IPS DF 6.9 (cell line): ENCODE results near the gene MAP7D1.

ENCODE experiments used
- DNase-seq: peaks from one replicate; pipeline ENCODE4 v3.0.0-alpha.2; 2013; ENCODE audit warnings: low read depth, low spot score
- H3K27ac ChIP-seq: one replicate; pipeline ENCODE4 v1.5.1; 2013; ENCODE audit warnings: low read length, control low read depth
- H3K27me3 ChIP-seq: 2 replicates; pipeline ENCODE4 v1.6.1; 2013; ENCODE audit warnings: mild to moderate bottlenecking, low read length; ENCODE audit not compliant: control insufficient read depth, insufficient read depth
- H3K36me3 ChIP-seq: 2 replicates; pipeline ENCODE4 v1.6.1; 2013; ENCODE audit warnings: low read length; ENCODE audit not compliant: control insufficient read depth, insufficient read depth
- H3K4me1 ChIP-seq: 2 replicates; pipeline ENCODE4 v1.6.1; 2013; ENCODE audit warnings: low read length; ENCODE audit not compliant: control insufficient read depth, insufficient read depth
- H3K4me3 ChIP-seq: 2 replicates; pipeline ENCODE4 v1.5.1; 2013; ENCODE audit warnings: mild to moderate bottlenecking, low read length
- H3K9me3 ChIP-seq: 2 replicates; pipeline ENCODE4 v1.6.1; 2013; ENCODE audit warnings: low read length, inconsistent platforms; ENCODE audit not compliant: control insufficient read depth, insufficient read depth
- WGBS: extraction: QIAGEN DNeasy Blood & Tissue Kit; methylation state at CpG from one replicate; pipeline ENCODE4 v1.1.7; 2013; ENCODE audit warnings: mixed read lengths, missing lambda C conversion rate; ENCODE audit not compliant: insufficient read length, insufficient coverage; 5-methylcytosine and 5-hydroxymethylcytosine counted together

The MAP7D1 gene

DNA sequence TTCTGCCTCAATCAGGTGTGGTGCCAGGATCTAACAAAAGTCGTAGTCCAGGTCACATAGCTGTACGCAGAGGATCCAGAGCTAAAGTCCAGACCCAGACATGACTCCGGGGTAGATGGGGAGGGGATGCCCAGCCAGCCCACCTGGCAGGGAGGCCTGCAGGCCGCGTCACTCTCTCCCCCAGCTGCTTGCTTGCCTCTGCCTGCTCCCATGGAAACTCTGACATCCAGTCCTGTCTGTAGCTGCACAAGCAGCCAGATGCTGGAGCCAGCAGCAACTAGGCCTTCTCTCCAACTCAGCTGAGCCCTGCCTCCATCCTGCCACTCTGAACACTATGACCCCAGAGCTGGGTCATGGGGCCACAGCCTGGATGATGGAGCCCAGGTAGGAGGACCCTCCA, 39.1 kb upstream of the MAP7D1 start:
- no peak overlapping the region for H3K27ac ChIP-seq
- no peaks in the 10 kb centered on the region; the same call in 1 of the 2 replicates for H3K4me1 ChIP-seq
- no peaks in the 10 kb centered on the region for H3K27me3 ChIP-seq
- H3K9me3 ChIP-seq: no peaks in the 10 kb centered on the region
- no peaks in the 10 kb centered on the region for H3K36me3 ChIP-seq
- H3K4me3 ChIP-seq: no peak overlapping the region
- WGBS: no CpG with 5 or more reads among the region's 5 CpGs
- no peak for DNase-seq

DNA sequence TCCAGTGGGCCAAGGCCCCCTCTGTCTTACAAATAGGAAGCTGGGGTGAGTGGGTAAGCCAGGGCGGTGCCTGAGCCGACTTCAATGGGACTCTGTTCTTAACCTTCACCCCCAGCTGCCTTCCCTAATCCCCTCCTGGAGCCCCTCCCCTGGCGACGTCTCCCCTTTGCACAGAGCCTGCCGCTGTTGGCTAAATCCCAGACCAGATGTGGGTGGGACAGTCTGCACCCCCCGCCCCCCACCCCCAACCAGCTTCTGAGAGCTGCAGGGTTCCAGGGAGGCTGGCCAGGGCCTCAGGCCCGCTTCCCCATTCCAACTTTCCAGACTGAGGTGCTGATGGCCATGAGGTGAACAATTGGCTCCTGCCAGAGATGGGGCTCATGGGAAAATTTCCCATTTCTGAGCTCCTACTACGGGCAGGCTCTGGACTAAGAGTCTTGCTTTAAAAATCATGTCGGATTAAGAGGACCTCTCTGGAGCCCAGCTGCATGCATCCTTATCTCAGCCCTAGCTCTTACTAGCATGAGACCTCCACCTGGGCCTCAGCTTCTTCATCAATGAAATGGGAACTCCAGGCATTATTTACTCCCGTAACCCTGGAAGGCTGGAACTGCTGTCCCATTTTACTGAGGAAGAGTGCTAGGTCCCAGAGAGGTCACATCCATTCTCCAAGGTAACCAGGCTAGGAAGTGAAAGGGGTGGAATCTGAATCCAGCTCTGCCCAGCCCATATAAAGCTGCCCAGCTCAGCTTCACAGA, 37.3 kb upstream of the MAP7D1 start:
- no peaks in the 10 kb centered on the region for H3K9me3 ChIP-seq
- H3K4me1 ChIP-seq: no peaks in the 10 kb centered on the region; the same call in 1 of the 2 replicates
- no peak overlapping the region for H3K27ac ChIP-seq
- H3K36me3 ChIP-seq: no peaks in the 10 kb centered on the region
- no peak overlapping the region for H3K4me3 ChIP-seq
- no CpG with 5 or more reads among the region's 10 CpGs for WGBS
- H3K27me3 ChIP-seq: peaks cover 3% of the 10 kb centered on the region; the same call in 1 of the 2 replicates
- DNase-seq: no peak

DNA sequence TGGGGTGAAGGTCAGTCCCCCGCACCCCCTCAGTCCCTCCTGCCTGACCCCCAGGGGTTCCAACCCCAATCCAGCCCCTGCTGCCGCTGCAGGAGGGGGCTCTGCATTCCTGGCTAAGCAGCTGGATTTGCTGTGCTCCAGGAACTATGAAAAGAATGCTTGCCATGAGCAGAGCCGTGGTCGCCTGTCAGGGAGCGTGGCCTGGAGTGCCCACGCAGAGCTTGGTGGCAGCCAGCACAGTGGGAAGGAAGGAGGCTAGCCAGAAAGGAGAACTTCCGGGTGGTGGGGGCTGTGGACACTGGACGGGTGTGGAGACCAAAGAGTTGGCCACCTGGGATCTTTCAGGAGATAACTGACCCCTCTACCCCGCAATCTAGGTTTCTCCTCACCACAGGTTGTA, 36.5 kb upstream of the MAP7D1 start:
- no CpG with 5 or more reads among the region's 9 CpGs for WGBS

DNA sequence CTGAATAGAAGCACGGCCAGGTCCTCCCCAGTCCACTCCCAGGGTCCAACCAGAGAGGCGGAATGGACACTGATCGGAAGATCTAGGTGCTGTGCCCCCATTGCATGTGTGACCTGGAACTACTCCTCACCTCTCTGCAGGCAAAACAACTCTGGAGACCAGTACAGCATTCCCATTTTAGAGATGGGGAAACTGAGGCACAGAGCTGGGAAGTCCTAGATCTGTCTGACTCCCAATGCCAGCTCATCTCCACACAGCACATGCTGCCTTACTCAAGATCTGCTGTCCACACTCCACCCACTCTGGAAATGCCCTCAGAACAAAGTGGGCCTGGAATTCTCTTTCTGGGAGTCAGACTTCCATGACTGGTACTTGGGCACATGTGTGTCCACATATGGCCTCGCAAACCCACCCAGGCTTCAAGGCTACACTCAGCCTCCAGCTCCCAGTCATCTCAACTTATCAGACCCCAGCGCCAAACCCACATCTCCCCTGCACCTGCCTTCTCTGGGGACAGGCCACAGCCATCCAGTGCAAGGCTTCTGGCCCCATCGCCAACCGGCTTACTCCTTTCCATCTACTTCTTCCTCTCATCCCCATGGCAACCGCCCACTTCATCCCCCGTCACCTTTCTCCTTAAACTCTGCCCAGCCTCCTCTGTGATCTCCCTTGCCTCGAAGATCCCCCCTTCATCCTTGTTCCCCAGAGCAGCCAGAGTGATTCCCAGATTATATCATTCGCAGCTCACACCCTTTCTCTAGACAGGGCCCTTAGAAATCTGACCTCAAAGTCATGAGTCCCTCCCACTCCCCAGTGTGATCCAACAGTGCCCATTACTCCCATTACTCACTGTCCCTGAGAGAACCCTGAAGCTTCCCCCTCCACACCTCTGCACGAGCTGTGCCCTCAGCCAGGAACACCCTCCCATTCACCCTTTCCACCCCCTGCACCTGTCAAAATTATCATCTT, 33.6 kb upstream of the MAP7D1 start:
- WGBS: 100% methylated on average over 2 of the region's 12 CpGs
- no peaks in the 10 kb centered on the region for H3K9me3 ChIP-seq
- no peak for DNase-seq
- H3K4me3 ChIP-seq: no peak overlapping the region
- H3K27ac ChIP-seq: no peak overlapping the region
- no peaks in the 10 kb centered on the region for H3K4me1 ChIP-seq
- H3K36me3 ChIP-seq: no peaks in the 10 kb centered on the region
- peaks cover 17% of the 10 kb centered on the region for H3K27me3 ChIP-seq

More for the DNA sequence above, 36.5 kb upstream of the MAP7D1 start:
- H3K4me3 ChIP-seq: no peak overlapping the region
- H3K27me3 ChIP-seq: peaks cover 10% of the 10 kb centered on the region
- no peak overlapping the region for H3K27ac ChIP-seq
- H3K36me3 ChIP-seq: no peaks in the 10 kb centered on the region
- no peaks in the 10 kb centered on the region; the same call in 1 of the 2 replicates for H3K4me1 ChIP-seq
- no peak for DNase-seq
- no peaks in the 10 kb centered on the region for H3K9me3 ChIP-seq

DNA sequence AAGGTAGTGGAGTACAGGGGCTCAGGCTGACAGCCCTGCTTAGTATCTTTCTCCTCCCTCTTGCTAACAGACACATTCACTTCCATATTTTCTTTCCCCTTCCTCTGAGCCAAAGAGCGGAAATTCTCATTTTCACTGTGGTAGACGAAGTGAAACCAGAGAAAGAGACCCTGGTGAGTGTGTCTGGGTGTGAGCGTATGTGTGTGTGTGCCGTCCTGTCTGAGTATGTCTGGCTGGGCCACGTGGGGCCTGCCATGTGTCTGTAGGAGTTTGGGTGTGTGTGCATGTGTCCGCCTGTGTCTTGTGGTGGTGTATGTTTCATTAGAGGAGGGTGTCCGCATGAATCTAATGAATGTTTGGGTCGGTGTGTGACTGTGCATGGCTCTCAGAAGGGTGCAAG, 32.6 kb upstream of the MAP7D1 start:
- Histone ChIP-seq H3K9me3 (no peaks in the 10 kb centered on the region), H3K27me3 (peaks cover 17% of the 10 kb centered on the region), H3K36me3 (no peaks in the 10 kb centered on the region), H3K4me3 (no peak overlapping the region), H3K4me1 (no peaks in the 10 kb centered on the region), H3K27ac (no peak overlapping the region)
- no CpG with 5 or more reads among the region's 8 CpGs for WGBS
- DNase-seq: no peak

DNA sequence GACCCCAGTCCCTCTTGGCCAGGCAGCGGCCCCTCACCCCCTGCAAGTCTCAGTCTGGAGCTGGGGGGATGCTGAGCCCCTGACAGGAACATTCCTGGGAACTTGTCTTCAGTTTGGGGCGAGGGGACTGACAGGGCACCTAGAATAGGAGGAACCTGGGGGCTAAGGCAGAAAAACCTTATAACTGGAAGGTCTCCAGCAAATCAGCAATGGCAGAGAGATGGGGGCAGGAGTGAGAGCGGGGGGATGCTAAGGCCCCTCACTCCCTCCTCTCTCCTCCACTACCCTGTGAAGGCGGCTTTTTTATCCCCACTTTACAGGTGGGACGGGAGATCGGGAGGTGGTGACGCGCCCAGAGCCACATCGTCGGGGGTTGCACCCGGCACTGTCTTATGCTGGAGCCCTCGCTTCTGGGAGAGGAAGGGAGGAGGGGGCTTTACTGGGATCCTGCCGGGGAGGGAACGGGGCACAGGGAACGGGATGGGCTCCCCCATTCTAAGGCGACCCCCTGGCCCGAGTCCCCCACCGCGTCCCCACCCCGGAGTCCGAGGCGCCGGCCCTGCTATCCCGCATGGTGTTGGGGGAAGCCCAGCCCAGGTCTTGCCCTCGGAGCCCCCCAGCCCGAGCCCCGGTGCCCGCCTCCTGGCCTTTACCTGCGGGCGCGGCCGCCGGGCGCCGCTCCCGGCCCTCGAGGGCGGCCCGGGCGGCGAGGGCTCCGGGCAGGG, 31.4 kb upstream of the MAP7D1 start:
- H3K9me3 ChIP-seq: no peaks in the 10 kb centered on the region
- no peaks in the 10 kb centered on the region for H3K4me1 ChIP-seq
- H3K27ac ChIP-seq: no peak overlapping the region
- no CpG with 5 or more reads among the region's 42 CpGs for WGBS
- DNase-seq: no peak
- H3K27me3 ChIP-seq: peaks cover 17% of the 10 kb centered on the region
- no peaks in the 10 kb centered on the region for H3K36me3 ChIP-seq
- peak overlapping the region; percentile 45; the same call in 1 of the 2 replicates for H3K4me3 ChIP-seq

DNA sequence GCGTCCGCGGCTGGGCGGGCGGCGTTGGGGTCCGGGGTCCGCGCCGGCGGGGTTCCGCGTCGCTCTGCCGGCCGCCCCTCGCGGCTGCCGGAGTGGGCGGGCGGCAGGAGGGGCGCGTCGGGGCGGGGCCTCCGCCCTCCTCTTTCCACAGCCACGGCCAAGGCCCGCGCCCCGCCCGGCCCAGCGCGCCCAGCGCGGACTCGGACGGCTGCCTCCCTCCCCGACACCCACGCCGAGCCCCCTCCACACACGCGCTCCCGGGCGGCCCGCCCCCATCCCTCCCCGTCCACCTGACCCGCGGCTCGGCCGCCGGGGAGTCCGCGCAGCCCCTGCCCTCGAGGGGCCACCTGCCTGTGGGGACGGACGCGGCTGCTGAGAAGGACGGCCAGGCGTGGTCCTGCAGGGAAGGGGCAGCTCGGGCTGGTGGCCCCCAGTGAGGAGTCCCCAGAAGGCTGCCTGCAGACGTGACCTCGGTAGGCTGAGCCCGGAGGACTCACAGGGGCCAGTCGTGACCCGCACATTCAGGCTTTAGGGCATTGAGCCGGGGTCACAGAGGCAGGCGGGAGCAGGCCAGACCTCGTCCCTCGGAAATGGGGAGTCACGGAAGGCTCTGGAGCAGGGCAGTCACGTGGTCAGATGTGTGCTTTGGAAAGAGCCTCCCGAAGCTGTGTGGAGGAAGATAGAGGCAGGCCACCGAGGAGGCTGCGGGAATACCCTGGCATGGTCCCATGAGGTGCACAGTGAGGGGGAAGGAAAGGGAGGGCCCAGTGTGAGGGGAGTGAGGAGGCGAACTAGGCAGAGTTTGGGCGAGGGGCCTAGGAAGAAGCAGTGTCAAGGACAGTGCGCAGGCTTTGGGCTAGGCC, 30.6 kb upstream of the MAP7D1 start, which contains the start of gene COL8A2:
TSS of gene COL8A2 (minus strand) at position 94 of the 863 bp plus-strand sequence. CDS start 24,980 bp downstream, outside the sequence.
- Histone ChIP-seq H3K4me1 (no peaks in the 10 kb centered on the region), H3K36me3 (no peaks in the 10 kb centered on the region), H3K4me3 (peak within 1 kb of the TSS; percentile 45; the same call in 1 of the 2 replicates), H3K27me3 (peaks cover 17% of the 10 kb centered on the region), H3K27ac (no peak within 1 kb of the TSS), H3K9me3 (no peaks in the 10 kb centered on the region)
- no CpG with 5 or more reads among the region's 77 CpGs for WGBS
- DNase-seq: no peak

DNA sequence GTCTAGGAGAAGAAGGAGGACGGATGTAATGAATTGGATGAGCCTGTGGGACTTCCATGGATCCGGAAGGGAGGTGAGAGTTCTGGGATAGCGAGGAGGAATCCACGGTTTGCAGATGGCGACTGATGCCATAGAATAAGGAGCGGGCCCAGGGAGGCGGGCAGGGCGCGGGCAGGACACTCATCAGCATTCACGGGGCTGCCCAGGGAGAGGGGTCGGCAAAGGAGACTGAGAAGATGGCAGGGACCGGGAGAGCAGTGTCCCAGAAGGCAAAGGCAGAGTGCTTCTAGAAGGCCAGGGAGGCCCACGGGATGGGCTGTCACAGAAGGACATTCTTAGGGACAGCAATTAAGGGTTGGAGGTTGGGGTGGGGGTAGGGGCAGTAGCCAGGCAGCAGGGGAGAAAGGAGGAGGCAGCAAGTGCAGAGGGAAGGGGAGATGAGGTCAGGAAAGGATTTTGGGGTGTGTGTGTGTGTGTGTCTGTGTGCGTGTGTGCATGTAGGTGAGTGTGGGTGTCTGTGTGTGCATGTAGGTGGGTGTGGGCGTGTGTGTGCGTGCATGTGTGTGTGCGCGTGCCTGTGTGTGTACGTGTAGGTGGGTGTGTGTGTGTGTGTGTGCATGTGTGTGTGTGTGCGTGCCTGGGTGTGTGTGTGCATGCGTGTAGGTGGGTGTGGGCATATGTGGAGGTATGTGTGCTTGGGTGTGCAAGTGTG, 29.8 kb upstream of the MAP7D1 start:
- no CpG with 5 or more reads among the region's 21 CpGs for whole genome bisulfite sequencing

DNA sequence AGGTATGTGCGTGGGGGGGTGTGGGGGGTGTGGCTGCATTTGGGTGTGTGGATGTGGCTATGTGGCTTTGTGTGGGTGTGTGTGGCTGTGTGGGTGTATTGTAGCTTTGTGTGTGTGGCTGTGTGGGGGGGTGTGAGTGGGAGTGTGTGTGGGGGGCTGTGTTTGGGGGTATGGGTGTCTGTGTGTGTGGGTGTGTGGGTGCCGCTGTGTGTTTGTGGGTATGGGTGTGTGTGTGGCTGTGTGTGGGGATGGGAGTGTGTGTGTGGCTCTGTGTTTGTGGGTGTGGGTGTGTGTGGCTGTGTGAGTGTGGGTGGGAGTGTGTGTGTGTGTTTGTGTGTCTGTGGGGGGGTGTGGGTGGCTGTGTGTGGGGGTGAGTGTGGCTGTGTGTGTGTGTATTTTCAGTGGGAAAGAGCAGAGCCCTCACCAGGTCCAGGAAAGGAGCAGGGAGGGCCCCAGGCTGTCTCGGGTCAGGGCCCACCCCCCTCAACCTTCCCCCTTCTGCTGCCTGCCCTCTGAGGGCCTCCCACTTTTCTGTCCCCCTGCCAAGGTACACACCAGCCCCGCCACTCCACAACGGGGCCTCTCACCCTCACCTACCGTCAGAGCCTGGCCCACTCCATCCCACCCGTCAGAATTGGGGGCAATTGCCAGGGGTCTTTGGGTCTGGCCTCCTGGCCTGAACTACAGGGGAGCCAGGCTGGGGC, 29.0 kb upstream of the MAP7D1 start:
- Histone ChIP-seq H3K27me3 (peaks cover 17% of the 10 kb centered on the region), H3K4me1 (no peaks in the 10 kb centered on the region), H3K9me3 (no peaks in the 10 kb centered on the region), H3K36me3 (no peaks in the 10 kb centered on the region), H3K4me3 (no peak overlapping the region), H3K27ac (no peak overlapping the region)
- 100% methylated on average over 1 of the region's 7 CpGs for WGBS
- no peak for DNase-seq

More for the DNA sequence above, 29.8 kb upstream of the MAP7D1 start:
- H3K9me3 ChIP-seq: no peaks in the 10 kb centered on the region
- H3K4me1 ChIP-seq: no peaks in the 10 kb centered on the region
- no peak overlapping the region for H3K4me3 ChIP-seq
- DNase-seq: no peak
- peaks cover 17% of the 10 kb centered on the region for H3K27me3 ChIP-seq
- H3K27ac ChIP-seq: no peak overlapping the region
- no peaks in the 10 kb centered on the region for H3K36me3 ChIP-seq
